Subcutaneous adipose tissue (tissue), 4 donors: ENCODE data around the gene TOMM34. TPM values are rescaled to one million over a fixed set of nuclear protein-coding genes. Genes with fewer than 3 reads are reported as not detected.

Source experiments
- total RNA-seq, 4 donors: library from RNA; depleted of rRNA; stranded (reverse); fragments of >200 nt; gene quantifications; one replicate each; pipeline ENCODE4 v1.1.0, GENCODE V29; 2016
- TF ChIP-seq, protein P1 (sequence below): fragments of 450-650 bp; IDR thresholded peaks from one replicate; pipeline ENCODE4 v1.5.1; 2016; ENCODE audit warnings: low read depth, mild to moderate bottlenecking, control low read depth, antibody characterized with exemption, moderate library complexity

TOMM34 gene
- total RNA-seq, 4 donors from 2014 or later, result 7.1 to 10.6 (median 8.3) TPM

DNA sequence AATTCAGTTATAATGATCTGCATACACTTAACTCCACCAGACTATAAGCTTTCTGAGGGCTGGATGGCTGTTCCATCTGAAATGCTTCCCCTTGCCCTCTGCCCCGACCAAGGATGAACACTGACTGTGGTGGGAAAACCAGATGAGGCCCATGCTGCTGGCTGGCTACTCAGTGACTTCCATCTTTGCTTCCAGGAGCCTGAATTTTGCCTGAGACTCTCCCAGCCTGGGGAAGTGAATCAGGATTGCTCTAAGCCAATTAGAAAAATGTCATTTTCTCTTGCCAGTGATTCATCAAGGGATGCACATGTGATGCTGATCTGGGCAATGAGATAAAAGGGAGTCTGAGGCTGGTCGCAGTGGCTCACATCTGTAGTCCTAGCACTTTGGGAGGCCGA, 1.7 kb upstream of the TOMM34 start:
- TF ChIP-seq, protein P1, sequence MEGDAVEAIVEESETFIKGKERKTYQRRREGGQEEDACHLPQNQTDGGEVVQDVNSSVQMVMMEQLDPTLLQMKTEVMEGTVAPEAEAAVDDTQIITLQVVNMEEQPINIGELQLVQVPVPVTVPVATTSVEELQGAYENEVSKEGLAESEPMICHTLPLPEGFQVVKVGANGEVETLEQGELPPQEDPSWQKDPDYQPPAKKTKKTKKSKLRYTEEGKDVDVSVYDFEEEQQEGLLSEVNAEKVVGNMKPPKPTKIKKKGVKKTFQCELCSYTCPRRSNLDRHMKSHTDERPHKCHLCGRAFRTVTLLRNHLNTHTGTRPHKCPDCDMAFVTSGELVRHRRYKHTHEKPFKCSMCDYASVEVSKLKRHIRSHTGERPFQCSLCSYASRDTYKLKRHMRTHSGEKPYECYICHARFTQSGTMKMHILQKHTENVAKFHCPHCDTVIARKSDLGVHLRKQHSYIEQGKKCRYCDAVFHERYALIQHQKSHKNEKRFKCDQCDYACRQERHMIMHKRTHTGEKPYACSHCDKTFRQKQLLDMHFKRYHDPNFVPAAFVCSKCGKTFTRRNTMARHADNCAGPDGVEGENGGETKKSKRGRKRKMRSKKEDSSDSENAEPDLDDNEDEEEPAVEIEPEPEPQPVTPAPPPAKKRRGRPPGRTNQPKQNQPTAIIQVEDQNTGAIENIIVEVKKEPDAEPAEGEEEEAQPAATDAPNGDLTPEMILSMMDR, result no peak

DNA sequence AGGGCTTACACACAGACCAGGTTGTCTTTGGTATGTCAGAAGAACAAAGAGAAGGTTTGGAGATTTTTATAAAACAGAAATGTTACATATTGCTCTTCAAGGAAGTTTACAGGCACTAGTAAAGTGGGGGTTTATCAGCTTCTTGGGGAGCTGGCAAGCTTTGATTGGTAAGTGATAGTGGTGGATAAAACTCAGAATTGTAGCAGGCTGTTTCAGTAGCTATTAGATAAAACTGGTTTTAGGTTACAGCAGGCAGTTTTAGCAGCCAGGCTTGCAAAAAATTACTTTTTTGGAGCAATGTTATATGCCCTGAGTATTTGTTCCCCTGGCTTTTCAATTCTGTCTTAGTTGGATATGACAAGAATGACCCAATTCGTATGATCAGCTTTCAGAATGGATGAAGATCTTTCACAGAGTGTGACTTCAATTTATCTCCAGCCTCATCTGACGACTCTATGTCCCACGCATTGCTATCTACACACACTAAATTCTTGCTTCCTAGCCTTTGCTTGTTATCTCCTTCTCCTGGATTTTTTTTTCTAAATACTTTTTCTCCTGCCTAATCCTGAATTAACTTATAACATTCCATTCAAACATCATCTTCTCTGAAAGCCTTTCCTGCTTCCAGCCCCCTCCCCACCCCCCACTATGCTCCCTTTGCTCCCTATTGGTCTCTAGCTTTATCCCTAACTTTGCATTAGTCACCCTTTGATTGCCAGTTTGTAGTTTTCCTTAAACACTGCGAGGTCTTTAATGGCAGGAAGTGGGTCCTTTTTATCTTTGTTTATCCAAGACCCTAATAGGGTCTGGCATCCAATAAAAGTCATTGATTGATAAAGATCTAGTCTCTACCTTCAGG, 1.0 kb upstream of the TOMM34 start:
- TF ChIP-seq, protein P1, result no peak

DNA sequence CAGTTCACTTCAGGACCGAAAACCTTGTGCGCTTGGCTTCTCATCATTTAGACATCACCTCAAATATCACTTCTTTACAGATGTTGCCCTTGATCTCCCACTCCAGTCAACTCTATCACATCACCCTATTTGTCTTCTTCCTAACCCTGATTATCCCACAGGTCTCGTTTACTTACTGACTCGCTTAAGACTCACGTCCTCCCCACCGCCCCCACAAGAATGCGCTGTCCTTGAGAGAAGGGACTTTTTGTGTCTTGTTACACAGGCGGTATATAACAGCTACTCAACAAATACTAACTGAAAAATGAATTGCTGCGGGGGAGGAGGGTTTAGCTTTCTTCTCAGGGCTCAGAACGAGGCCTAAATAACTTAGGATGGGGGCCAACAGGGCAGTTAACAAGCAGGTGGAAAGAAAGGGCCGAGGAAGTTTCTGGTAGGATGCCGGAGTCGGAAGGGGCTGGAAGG, 527 bp downstream of the TOMM34 start:
- TF ChIP-seq, protein P1, result no peak

DNA sequence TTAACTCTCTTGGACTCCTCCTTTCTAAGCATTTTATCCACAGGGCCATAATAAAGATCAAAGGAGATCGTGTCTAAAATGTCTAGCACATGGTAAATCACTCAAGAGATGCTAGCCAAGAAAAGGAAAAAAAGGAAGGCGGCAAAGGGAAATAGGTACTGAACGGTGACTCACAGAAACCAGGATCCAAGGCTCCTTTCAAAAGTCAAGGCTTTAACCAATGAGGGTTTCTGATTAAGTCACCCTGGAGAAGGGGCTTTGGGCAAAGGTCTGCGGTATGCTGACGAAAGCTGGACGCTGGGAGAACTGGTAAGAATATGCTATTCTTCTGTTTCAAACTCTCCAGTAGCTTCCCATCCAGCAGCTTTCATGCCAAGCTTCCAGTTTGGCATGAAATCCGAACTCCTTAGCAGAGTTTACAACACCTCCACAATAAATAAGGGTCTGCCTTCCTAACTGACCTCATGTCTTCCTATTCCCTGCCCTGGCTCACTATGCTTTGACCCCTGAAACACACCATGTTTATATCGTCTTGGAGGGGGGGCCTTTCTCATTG, 1.0 kb downstream of the TOMM34 start:
- TF ChIP-seq, protein P1, result no peak

DNA sequence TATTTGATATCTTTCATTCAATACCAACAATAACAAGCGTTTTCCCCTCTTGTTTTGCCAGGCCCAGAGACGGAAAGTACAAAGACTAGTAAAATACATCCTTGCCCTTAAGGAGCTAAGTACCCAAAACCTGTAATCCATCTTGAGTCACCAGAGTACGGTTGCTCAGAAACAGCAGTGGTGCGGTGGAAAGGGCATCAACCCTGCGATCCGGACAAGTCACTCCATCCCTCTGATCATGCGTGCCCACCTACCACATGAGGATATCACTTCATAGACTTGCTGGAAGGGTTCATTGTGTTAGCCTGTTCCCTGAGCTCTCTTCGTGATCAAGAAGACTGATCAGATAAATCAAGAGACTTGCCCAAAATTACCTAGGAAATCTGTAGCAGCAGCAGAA, 1.9 kb downstream of the TOMM34 start:
- TF ChIP-seq, protein P1, result no peak

DNA sequence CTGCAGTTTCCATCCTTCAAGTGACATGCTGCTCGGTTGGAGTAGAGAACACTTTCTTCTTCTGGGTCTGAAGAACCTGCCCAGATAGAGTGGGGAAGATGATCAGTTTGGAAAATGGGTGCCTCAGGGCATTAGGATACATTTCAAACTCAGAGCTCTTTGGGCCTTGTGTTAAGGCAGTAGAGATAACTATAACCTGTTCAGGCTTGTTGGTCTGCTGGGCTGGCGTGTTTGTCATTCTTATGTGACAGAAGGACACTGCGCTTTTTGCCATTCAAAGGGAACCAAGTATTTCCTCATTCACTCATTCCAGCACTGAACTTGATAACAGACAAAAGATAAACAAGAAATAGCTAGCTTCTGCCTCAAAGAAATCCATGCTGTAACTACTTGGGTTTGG, 3.8 kb downstream of the TOMM34 start:
- TF ChIP-seq, protein P1, result no peak

DNA sequence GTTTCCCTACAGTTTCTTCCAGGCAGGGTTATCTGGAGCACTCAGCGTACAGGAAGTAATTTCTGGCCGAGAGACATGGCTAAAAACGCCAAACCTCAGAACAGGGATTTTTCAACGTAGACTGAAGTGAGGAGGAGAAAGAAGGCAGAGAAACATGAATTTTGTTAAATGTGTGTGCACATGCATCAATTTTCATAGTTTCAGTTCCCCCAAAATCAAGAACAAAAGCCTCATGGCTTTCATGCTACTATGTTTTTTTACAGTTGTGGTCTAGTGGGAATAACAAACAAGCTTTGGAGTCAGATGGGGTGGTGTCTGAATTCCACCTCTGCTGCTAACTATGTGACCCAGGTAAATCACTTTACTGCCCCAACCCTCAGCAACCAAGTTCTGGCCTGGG, 4.9 kb downstream of the TOMM34 start:
- TF ChIP-seq, protein P1, result no peak
